CD1c-positive myeloid dendritic cell (primary cell): ENCODE data around the gene SPOCK2.

Experiments
- DNase-seq: peaks from one replicate; pipeline ENCODE4 v3.0.0-alpha.2; 2016; ENCODE audit errors: extremely low spot score

SPOCK2 gene

GRCh38 chr10:72011976-72012512 lies 76.3 kb downstream of the SPOCK2 start:
- DNase-seq = no peak

- no peak for DNase-seq
These were observed 76.9 kb downstream of the SPOCK2 start for GRCh38 chr10:72011468-72011867.

GRCh38 chr10:72011016-72011415 lies 77.3 kb downstream of the SPOCK2 start:
- no peak for DNase-seq

GRCh38 chr10:72010234-72010973 lies 77.9 kb downstream of the SPOCK2 start:
- DNase-seq = no peak

GRCh38 chr10:72009425-72010081 lies 78.8 kb downstream of the SPOCK2 start:
- no peak for DNase-seq

- no peak for DNase-seq
These were observed 79.3 kb downstream of the SPOCK2 start for GRCh38 chr10:72009051-72009424.
